ENCODE data around the gene ABCA2.

The ABCA2 gene

DNA sequence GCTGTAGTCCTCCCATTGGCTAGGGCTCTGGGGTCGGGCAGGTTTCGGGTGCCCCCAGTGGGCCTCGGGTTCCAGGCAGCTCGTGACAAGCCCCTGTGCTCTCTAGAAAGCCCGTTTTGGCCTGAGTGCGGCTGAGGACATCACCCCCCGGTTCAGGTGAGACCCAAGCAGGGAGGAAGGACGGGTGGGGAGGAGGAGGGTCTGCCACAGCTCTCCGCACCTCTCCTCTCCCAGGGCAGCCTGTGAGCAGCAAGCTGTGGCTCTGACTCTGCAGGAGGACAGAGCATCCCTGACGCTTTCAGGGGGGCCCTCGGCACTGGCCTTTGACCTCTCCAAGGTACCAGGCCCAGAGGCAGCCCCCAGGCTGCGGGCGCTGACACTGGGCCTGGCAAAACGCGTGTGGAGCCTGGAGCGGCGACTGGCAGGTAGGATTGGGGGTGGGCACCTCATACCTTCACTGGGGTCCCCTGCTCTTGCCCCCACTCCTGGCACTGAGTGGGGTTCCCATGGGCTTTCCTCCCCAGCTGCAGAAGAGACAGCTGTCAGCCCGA, 35.1 kb downstream of the ABCA2 start:
- H3K4me1 ChIP-seq (ENCODE audit: control insufficient read depth, insufficient read depth, low read length), result peaks cover 6% of the 10 kb centered on the region; the same call in 1 of the 2 replicates
- no peak overlapping the region for H3K27ac ChIP-seq (ENCODE audit: low read depth, low read length)

DNA sequence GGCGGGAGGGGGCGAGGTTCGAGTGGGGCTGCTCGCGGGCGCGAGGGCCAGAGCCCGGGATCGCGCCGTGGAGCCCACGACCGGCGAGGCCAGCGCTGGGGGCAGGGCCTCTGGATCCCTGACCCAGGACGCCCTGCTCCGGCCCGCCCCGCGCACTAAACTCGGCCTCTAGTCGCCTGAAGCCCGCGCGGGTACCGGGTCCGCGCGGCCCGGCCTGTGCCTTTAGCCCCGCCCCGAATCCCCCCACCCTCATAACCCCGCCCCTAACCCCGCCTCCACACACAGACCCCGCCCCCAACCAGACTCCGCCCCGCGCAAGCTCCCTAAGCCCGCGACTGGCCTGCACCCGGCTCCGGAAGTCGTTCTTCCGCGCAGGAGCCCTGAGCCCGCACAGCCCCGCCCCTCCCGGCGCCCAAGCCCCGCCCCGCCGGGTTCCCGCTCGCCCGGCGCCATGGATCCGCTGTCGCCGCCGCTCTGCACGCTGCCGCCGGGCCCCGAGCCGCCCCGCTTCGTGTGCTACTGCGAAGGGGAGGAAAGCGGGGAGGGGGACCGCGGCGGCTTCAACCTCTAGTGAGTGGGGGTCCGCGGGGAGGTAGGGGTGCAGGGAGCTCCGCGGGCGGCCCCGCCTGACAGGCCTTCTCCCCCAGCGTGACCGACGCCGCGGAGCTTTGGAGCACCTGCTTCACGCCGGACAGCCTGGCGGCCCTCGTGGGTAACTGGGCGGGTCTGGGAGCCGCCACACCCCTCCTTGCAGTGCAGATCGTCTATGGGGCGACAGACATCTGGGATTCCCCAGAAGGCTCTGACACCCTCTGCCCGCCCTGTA, 35.8 kb downstream of the ABCA2 start, which contains the start of gene PAXX:
Gene PAXX, plus strand, starts transcription at position 430 of the 826 bp plus-strand sequence. Its CDS starts 22 bp downstream, at position 452.
- H3K4me3 ChIP-seq (ENCODE audit: low read depth, low read length), result peak within 1 kb of the TSS; percentile 80
- H3K9ac ChIP-seq (ENCODE audit: low read depth, low read length), result peak within 1 kb of the TSS; percentile 48; the same call in 1 of the 2 replicates
- 0 out of 2 replicates have a peak, but pooled peaks cover 7% of the 10 kb centered on the region for H3K36me3 ChIP-seq (ENCODE audit: control insufficient read depth, insufficient read depth, low read length)
- H3K9me3 ChIP-seq (ENCODE audit: control insufficient read depth, insufficient read depth, low read length), result no peaks in the 10 kb centered on the region
- peak within 1 kb of the TSS; percentile 68 for H3K27ac ChIP-seq (ENCODE audit: low read depth, low read length)
- H3K27me3 ChIP-seq (ENCODE audit: control insufficient read depth, insufficient read depth, low read length), result peaks cover 40% of the 10 kb centered on the region
- peaks cover 2% of the 10 kb centered on the region; the same call in 1 of the 2 replicates for H3K4me1 ChIP-seq (ENCODE audit: control insufficient read depth, insufficient read depth, low read length)

More for the DNA sequence above, 35.1 kb downstream of the ABCA2 start:
- Histone ChIP-seq H3K27me3 (ENCODE audit: control insufficient read depth, insufficient read depth, low read length) (peaks cover 45% of the 10 kb centered on the region), H3K9ac (ENCODE audit: low read depth, low read length) (0 out of 2 replicates have a peak overlapping the region, but pooled peaks have one; percentile 48), H3K36me3 (ENCODE audit: control insufficient read depth, insufficient read depth, low read length) (0 out of 2 replicates have a peak, but pooled peaks cover 7% of the 10 kb centered on the region), H3K9me3 (ENCODE audit: control insufficient read depth, insufficient read depth, low read length) (no peaks in the 10 kb centered on the region), H3K4me3 (ENCODE audit: low read depth, low read length) (peak overlapping the region; percentile 80)

DNA sequence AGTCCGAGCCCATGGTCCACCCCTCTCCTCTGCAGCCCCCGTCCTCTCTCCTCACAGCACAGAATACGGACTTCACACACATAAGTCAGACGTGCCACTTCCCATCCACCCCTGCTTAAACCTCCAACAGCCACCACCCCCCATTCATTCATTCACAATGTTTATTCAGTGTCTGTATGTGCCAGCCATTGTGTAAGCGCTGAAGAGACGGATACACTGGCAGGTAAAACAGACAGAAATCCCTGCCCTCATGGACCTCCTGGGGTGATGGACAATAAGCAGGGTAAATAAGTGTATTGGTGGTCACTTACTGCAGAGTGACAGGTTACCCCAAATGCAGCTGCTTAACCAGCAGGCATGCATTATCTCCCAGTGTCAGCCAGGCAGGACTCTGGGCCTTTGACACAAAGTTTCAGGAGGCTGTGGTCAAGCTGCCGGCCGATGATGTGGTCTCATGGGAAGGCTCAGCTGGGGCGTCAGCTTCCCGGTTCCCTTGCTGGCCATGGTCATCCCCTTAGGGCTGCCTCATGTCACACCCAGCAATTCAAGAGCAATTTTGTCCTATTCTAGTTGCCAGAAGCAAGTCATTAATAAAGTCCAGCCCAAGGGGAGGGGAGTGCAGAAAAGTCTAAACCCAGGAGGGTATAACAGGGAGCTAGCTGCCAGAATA, 37.7 kb downstream of the ABCA2 start:
- Histone ChIP-seq H3K9ac (ENCODE audit: low read depth, low read length) (no peak overlapping the region), H3K4me3 (ENCODE audit: low read depth, low read length) (no peak overlapping the region), H3K27me3 (ENCODE audit: control insufficient read depth, insufficient read depth, low read length) (peaks cover 38% of the 10 kb centered on the region), H3K4me1 (ENCODE audit: control insufficient read depth, insufficient read depth, low read length) (no peaks in the 10 kb centered on the region), H3K27ac (ENCODE audit: low read depth, low read length) (no peak overlapping the region), H3K36me3 (ENCODE audit: control insufficient read depth, insufficient read depth, low read length) (0 out of 2 replicates have a peak, but pooled peaks cover 7% of the 10 kb centered on the region), H3K9me3 (ENCODE audit: control insufficient read depth, insufficient read depth, low read length) (no peaks in the 10 kb centered on the region)

DNA sequence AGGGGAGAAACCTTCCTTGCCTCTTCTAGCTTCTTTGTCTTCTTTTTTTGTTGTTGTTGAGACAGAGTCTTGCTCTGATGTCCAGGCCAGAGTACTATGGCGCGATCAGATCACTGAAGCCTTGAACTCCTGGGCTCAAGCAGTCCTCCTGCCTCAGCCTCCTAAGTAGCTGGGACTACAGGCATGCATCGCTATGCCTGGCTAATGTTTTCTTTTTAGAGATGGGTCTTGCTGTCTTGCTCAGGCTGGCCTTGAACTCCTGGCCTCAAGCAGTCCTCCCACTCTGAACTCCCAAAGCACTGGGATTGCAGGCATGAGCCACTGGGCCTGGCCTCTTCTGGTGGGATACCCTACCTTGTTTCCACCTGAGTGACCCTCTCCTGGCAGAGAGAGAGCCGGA, 39.2 kb downstream of the ABCA2 start:
- Histone ChIP-seq H3K4me3 (ENCODE audit: low read depth, low read length) (no peak overlapping the region), H3K36me3 (ENCODE audit: control insufficient read depth, insufficient read depth, low read length) (0 out of 2 replicates have a peak, but pooled peaks cover 6% of the 10 kb centered on the region), H3K27ac (ENCODE audit: low read depth, low read length) (no peak overlapping the region), H3K4me1 (ENCODE audit: control insufficient read depth, insufficient read depth, low read length) (no peaks in the 10 kb centered on the region), H3K27me3 (ENCODE audit: control insufficient read depth, insufficient read depth, low read length) (peaks cover 39% of the 10 kb centered on the region), H3K9ac (ENCODE audit: low read depth, low read length) (no peak overlapping the region), H3K9me3 (ENCODE audit: control insufficient read depth, insufficient read depth, low read length) (no peaks in the 10 kb centered on the region)

DNA sequence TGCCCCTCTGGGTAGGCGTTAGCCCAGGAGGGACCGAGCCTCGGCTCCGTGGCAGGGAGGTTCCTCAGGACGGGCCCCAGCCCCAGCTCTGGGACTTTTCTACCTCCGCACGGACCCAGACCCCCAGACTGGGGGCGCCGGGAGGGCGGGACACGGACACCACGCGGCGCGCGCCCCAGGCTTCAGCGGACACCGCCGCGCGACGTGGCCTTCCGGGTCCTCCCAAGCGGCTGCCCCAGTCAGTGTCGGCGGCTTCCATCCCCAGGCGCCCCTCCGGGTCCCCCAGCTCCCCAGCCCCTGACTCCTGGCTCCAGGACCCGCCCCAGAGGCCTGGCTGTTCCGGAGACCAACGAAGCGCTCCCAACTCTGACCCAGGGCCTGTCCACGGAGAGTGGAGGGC, 42.2 kb downstream of the ABCA2 start:
- Histone ChIP-seq H3K9me3 (ENCODE audit: control insufficient read depth, insufficient read depth, low read length) (no peaks in the 10 kb centered on the region), H3K4me1 (ENCODE audit: control insufficient read depth, insufficient read depth, low read length) (no peaks in the 10 kb centered on the region), H3K36me3 (ENCODE audit: control insufficient read depth, insufficient read depth, low read length) (no peaks in the 10 kb centered on the region), H3K9ac (ENCODE audit: low read depth, low read length) (no peak overlapping the region), H3K27ac (ENCODE audit: low read depth, low read length) (no peak overlapping the region), H3K4me3 (ENCODE audit: low read depth, low read length) (peak overlapping the region; percentile 29; the same call in 1 of the 2 replicates), H3K27me3 (ENCODE audit: control insufficient read depth, insufficient read depth, low read length) (peaks cover 30% of the 10 kb centered on the region)

DNA sequence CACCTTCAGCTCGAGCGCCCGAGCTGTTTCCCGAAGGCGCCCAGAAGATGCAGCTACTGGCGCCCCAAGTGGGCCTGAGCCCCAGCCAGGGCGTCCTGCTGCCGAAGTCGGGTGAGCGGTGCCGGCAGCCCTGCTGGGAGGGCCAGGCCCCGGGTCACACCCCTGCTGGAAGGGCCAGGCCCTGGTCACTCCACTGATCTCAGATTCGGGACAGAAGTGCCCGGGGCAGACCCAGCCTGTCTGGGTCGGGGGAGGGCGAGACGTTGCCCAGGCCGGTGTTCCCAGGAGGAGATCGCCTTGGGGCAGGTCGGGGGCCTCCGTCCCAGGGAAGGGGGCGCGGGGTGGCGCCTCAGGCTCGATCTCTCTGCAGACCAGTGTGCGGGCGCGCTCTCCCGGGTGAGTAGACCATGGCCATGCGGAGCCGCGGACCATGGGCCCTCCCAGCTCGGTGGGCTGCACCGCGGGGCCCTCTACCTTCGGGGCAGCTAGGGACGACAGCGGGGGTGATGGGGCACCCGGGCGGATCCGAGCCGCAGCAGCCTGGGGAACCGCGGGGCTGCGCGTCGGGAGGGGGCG, 42.9 kb downstream of the ABCA2 start:
- no peaks in the 10 kb centered on the region for H3K9me3 ChIP-seq (ENCODE audit: control insufficient read depth, insufficient read depth, low read length)
- H3K4me1 ChIP-seq (ENCODE audit: control insufficient read depth, insufficient read depth, low read length), result no peaks in the 10 kb centered on the region
- H3K27ac ChIP-seq (ENCODE audit: low read depth, low read length), result no peak overlapping the region
- peaks cover 25% of the 10 kb centered on the region for H3K27me3 ChIP-seq (ENCODE audit: control insufficient read depth, insufficient read depth, low read length)
- H3K9ac ChIP-seq (ENCODE audit: low read depth, low read length), result no peak overlapping the region
- H3K36me3 ChIP-seq (ENCODE audit: control insufficient read depth, insufficient read depth, low read length), result no peaks in the 10 kb centered on the region
- H3K4me3 ChIP-seq (ENCODE audit: low read depth, low read length), result peak overlapping the region; percentile 53

DNA sequence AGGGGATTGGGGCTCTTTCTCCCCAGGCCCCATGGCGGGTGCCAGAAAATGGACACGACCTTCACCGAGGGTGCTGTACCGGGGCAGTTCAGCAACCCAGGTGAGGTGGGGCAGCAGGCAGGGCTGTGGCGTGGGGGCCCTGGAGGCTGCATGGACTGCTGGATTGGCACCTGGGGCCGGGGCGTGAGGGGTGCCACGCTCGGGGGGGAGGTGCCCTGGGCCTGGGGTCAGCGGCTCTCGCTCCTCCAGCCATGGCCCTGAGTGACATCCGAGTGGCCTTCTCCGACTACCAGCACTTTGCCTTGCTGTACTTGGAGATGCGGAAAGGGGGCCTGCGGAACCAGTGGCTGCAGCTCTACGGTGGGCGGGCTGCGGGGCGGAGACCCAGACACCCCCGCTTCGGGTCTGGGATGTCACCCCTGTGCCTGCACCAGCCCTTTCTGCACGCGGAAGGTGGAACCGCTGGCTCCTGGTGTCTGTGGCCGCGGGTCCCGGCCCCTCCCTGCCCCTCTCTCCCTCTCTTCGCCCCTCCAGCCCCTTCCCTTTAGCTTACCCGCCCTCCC, 43.5 kb downstream of the ABCA2 start:
- H3K4me3 ChIP-seq (ENCODE audit: low read depth, low read length), result peak overlapping the region; percentile 53; the same call in 1 of the 2 replicates
- no peaks in the 10 kb centered on the region for H3K9me3 ChIP-seq (ENCODE audit: control insufficient read depth, insufficient read depth, low read length)
- no peak overlapping the region for H3K9ac ChIP-seq (ENCODE audit: low read depth, low read length)
- H3K27me3 ChIP-seq (ENCODE audit: control insufficient read depth, insufficient read depth, low read length), result peaks cover 25% of the 10 kb centered on the region
- no peak overlapping the region for H3K27ac ChIP-seq (ENCODE audit: low read depth, low read length)
- no peaks in the 10 kb centered on the region for H3K4me1 ChIP-seq (ENCODE audit: control insufficient read depth, insufficient read depth, low read length)
- H3K36me3 ChIP-seq (ENCODE audit: control insufficient read depth, insufficient read depth, low read length), result no peaks in the 10 kb centered on the region

DNA sequence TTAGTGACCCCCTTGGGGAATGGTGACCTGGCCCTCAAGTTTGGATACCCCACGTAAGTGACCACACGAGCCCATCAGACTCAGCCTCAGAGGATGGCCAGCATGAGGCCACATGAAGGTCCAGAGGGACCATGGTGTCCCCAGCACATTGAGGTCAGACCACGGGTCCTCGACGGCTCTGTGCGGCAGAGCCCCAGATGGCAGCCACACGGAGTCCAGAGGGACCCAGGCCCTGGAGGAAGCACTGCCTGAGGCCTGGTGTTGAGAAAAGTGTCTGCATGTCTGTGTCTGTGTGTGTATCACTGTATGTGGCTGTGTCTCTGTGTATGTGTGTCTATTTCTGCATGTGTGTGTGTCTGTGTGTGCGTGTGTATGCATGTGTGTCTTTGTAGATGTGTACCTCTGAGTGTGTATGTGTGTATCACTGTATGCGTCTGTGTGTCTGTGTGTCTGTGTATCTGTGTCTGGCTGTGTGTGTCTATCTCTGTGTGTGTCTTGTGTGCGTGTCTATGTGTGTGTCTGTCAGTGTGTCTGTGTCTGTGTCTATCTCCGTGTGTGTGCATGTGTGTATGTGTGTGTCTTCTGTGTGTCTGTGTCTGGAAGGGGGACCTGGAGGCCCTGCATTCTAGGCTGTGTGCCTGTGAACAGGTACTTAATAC, 44.3 kb downstream of the ABCA2 start:
- peaks cover 25% of the 10 kb centered on the region for H3K27me3 ChIP-seq (ENCODE audit: control insufficient read depth, insufficient read depth, low read length)
- H3K4me3 ChIP-seq (ENCODE audit: low read depth, low read length), result no peak overlapping the region

DNA sequence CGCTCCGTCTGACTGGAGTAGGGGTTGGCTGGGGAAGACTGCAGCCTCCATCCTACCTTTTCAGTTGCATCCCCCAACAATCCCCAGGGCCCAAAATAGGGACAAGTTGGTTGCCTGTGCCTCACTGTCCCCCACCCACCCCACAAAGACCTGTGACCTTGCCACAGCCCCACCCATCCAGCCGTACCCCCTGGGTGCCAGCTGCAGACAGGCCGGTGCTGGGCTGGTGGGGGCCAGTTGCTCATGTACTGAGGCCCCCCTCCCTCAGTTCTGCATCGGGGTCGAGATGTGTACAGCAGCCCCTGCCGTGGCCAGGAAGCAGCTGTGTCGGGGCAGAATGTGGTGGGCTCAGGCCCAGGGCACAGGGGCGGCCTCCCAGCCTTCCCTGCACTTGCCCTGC, 44.9 kb downstream of the ABCA2 start:
- no peaks in the 10 kb centered on the region for H3K9me3 ChIP-seq (ENCODE audit: control insufficient read depth, insufficient read depth, low read length)
- H3K27me3 ChIP-seq (ENCODE audit: control insufficient read depth, insufficient read depth, low read length), result peaks cover 25% of the 10 kb centered on the region
- H3K27ac ChIP-seq (ENCODE audit: low read depth, low read length), result no peak overlapping the region
- no peak overlapping the region for H3K9ac ChIP-seq (ENCODE audit: low read depth, low read length)
- no peaks in the 10 kb centered on the region for H3K4me1 ChIP-seq (ENCODE audit: control insufficient read depth, insufficient read depth, low read length)
- no peak overlapping the region for H3K4me3 ChIP-seq (ENCODE audit: low read depth, low read length)
- H3K36me3 ChIP-seq (ENCODE audit: control insufficient read depth, insufficient read depth, low read length), result no peaks in the 10 kb centered on the region

More for the DNA sequence above, 44.3 kb downstream of the ABCA2 start:
- Histone ChIP-seq H3K4me1 (ENCODE audit: control insufficient read depth, insufficient read depth, low read length) (no peaks in the 10 kb centered on the region), H3K36me3 (ENCODE audit: control insufficient read depth, insufficient read depth, low read length) (no peaks in the 10 kb centered on the region), H3K9ac (ENCODE audit: low read depth, low read length) (no peak overlapping the region), H3K9me3 (ENCODE audit: control insufficient read depth, insufficient read depth, low read length) (no peaks in the 10 kb centered on the region), H3K27ac (ENCODE audit: low read depth, low read length) (no peak overlapping the region)

Data from HUES48 (cell line).